SK-N-SH (cell line): ENCODE measurements around the gene C15orf39.

Experiments
- CHD2 ChIP-seq: fragments of 150-350 bp; IDR thresholded peaks from 2 replicates; pipeline ENCODE4 v1.6.1; 2018; ENCODE audit warnings: low read length; ENCODE audit not compliant: partially characterized antibody
- CTCF ChIP-seq: fragments of 200-600 bp; sonication (generic); IDR thresholded peaks from 2 replicates; pipeline ENCODE4 v1.6.1; 2017; ENCODE audit warnings: antibody characterized with exemption, mild to moderate bottlenecking, moderate library complexity
- EP300 ChIP-seq, 2 experiments: IDR thresholded peaks; 2 replicates each; pipeline versions ENCODE4 v1.4.0 to v1.6.1; 2012; ENCODE audit warnings: borderline replicate concordance in 1 of 2, low read depth in 1 of 2, low read length in 1 of 2
- EZH2phosphoT487 ChIP-seq: fragments of 200-600 bp; sonication (generic); IDR thresholded peaks from 2 replicates; pipeline ENCODE4 v1.6.1; 2017; ENCODE audit warnings: low read depth, mixed run types, mild to moderate bottlenecking, antibody characterized with exemption, moderate library complexity, borderline replicate concordance
- FOSL2 ChIP-seq: IDR thresholded peaks from 2 replicates; pipeline ENCODE4 v1.4.0; 2012; ENCODE audit warnings: low read depth, mild to moderate bottlenecking, moderate library complexity, borderline replicate concordance
- FOXM1 ChIP-seq: IDR thresholded peaks from 2 replicates; pipeline ENCODE4 v1.4.0; 2012; ENCODE audit warnings: low read depth, mild to moderate bottlenecking
- JUND ChIP-seq: IDR thresholded peaks from 2 replicates; pipeline ENCODE4 v1.4.0; 2012
- NFIC ChIP-seq: IDR thresholded peaks from 2 replicates; pipeline ENCODE4 v1.4.0; 2012; ENCODE audit warnings: borderline replicate concordance
- RAD21 ChIP-seq: IDR thresholded peaks from 2 replicates; pipeline ENCODE4 v1.6.1; 2012; ENCODE audit warnings: mild to moderate bottlenecking, low read length
- RFX5 ChIP-seq: IDR thresholded peaks from 2 replicates; pipeline ENCODE4 v1.6.1; 2012; ENCODE audit warnings: mild to moderate bottlenecking, improper control_type of control experiment, low read length
- TAF1 ChIP-seq: IDR thresholded peaks from 2 replicates; pipeline ENCODE4 v1.6.1; 2012; ENCODE audit warnings: low read depth, mild to moderate bottlenecking, low read length, moderate library complexity, borderline replicate concordance
- TF ChIP-seq, protein P1 (sequence below): IDR thresholded peaks from 2 replicates; pipeline ENCODE4 v1.6.1; 2012; ENCODE audit warnings: mild to moderate bottlenecking, low read depth, low read length, moderate library complexity

- TF ChIP-seq EP300 (IDR thresholded peaks at IDR 0.05; ENCODE audit: borderline replicate concordance in 1 of 2, low read depth in 1 of 2, low read length in 1 of 2) (no peak), FOSL2 (no peak; the same call in 1 of the 2 replicates), NFIC (peak; percentile 24; the same call in 1 of the 2 replicates), CTCF (no peak; the same call in none of the 2 replicates), RFX5 (no peak), CHD2 (no peak), JUND (no peak), FOXM1 (no peak), TAF1 (no peak), RAD21 (no peak), EZH2phosphoT487 (no peak)
- TF ChIP-seq, protein P1, sequence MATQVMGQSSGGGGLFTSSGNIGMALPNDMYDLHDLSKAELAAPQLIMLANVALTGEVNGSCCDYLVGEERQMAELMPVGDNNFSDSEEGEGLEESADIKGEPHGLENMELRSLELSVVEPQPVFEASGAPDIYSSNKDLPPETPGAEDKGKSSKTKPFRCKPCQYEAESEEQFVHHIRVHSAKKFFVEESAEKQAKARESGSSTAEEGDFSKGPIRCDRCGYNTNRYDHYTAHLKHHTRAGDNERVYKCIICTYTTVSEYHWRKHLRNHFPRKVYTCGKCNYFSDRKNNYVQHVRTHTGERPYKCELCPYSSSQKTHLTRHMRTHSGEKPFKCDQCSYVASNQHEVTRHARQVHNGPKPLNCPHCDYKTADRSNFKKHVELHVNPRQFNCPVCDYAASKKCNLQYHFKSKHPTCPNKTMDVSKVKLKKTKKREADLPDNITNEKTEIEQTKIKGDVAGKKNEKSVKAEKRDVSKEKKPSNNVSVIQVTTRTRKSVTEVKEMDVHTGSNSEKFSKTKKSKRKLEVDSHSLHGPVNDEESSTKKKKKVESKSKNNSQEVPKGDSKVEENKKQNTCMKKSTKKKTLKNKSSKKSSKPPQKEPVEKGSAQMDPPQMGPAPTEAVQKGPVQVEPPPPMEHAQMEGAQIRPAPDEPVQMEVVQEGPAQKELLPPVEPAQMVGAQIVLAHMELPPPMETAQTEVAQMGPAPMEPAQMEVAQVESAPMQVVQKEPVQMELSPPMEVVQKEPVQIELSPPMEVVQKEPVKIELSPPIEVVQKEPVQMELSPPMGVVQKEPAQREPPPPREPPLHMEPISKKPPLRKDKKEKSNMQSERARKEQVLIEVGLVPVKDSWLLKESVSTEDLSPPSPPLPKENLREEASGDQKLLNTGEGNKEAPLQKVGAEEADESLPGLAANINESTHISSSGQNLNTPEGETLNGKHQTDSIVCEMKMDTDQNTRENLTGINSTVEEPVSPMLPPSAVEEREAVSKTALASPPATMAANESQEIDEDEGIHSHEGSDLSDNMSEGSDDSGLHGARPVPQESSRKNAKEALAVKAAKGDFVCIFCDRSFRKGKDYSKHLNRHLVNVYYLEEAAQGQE, result no peak
These were observed 752 bp downstream of the C15orf39 start for GRCh38 chr15:75202251-75203016.
